ENCODE measurements around the gene CCNT2. TPM values are rescaled to one million over a fixed set of nuclear protein-coding genes. Genes with fewer than 3 reads are reported as not detected.

The CCNT2 gene
- total RNA-seq, 1 experiment from 2014 or later = 32.6 TPM

DNA sequence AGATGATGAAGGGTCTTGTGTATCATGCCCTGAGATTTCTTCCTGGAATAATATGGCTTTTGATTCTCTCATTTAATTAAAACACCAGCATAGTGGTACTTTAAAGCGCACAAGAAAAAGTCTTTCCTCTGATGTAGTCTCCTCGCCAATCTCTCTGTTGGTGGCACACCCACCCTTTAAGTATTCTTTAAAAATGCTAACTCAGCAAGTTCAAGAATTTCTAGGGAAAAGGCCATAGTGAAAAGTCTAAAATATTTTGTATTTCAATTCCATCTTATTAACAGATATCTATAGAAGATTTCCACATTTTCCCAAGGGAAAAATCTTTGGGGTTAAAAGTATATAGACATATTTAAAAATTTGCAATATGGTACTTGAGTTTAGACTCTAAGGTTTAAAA, 45.5 kb upstream of the CCNT2 start:
- DNase-seq (ENCODE audit: low read depth, low spot score) = no peak
- Histone ChIP-seq H3K9me2 (ENCODE audit: insufficient read depth) (no peaks in the 10 kb centered on the region), H3K27me3 (ENCODE audit: insufficient read depth, low read length) (no peaks in the 10 kb centered on the region), H3K27ac (ENCODE audit: low read depth, low read length) (no peak overlapping the region), H3K4me2 (ENCODE audit: low read length) (no peak overlapping the region), H4K20me1 (ENCODE audit: insufficient read depth) (no peaks in the 10 kb centered on the region), H3K36me3 (ENCODE audit: control insufficient read depth in 1 of 2, insufficient read depth in 2 of 2, low read length in 2 of 2) (no peaks in the 10 kb centered on the region; a peak in 1 of 4 replicates), H2AFZ (ENCODE audit: low read depth, low read length, poor library complexity, severe bottlenecking) (no peak overlapping the region), H3K9ac (ENCODE audit: low read length) (no peak overlapping the region), H3K4me3 (replicated peaks in 1 of 2; ENCODE audit: low read depth in 1 of 2, low read length in 2 of 2) (no peak overlapping the region), H3K9me3 (ENCODE audit: control insufficient read depth in 1 of 2, insufficient read depth in 1 of 2, low read depth in 1 of 2, low read length in 2 of 2) (no peaks in the 10 kb centered on the region), H3K4me1 (ENCODE audit: control insufficient read depth in 1 of 2, insufficient read depth in 2 of 2, low read length in 2 of 2) (no peaks in the 10 kb centered on the region), H3K79me2 (ENCODE audit: insufficient read depth, low read length) (no peaks in the 10 kb centered on the region)
- ChIA-PET RAD21 (ENCODE audit: low non-redundant PET in 1 of 2, low total read pairs in 2 of 2, uncharacterized antibody in 2 of 2, unreplicated experiment in 2 of 2) (no interaction called here), POLR2A (no interaction called here), CTCF (no interaction called here)
- TF ChIP-seq, protein P1, sequence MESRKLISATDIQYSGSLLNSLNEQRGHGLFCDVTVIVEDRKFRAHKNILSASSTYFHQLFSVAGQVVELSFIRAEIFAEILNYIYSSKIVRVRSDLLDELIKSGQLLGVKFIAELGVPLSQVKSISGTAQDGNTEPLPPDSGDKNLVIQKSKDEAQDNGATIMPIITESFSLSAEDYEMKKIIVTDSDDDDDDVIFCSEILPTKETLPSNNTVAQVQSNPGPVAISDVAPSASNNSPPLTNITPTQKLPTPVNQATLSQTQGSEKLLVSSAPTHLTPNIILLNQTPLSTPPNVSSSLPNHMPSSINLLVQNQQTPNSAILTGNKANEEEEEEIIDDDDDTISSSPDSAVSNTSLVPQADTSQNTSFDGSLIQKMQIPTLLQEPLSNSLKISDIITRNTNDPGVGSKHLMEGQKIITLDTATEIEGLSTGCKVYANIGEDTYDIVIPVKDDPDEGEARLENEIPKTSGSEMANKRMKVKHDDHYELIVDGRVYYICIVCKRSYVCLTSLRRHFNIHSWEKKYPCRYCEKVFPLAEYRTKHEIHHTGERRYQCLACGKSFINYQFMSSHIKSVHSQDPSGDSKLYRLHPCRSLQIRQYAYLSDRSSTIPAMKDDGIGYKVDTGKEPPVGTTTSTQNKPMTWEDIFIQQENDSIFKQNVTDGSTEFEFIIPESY (IDR thresholded peaks at IDR 0.05; ENCODE audit: extremely low read depth, insufficient replicate concordance, low read length) = no peak
- no peak for TF ChIP-seq MAX (IDR thresholded peaks at IDR 0.05)
- TF ChIP-seq EZH2 (IDR thresholded peaks at IDR 0.05) = no peak
- no peak for TF ChIP-seq EGR1 (IDR thresholded peaks at IDR 0.05; ENCODE audit: low read depth)
- no peak for TF ChIP-seq YY1 (IDR thresholded peaks at IDR 0.05; ENCODE audit: extremely low read depth, insufficient replicate concordance, low read depth, low read length)
- TF ChIP-seq FOSL1 (IDR thresholded peaks at IDR 0.05; ENCODE audit: low read depth) = no peak
- no peak for TF ChIP-seq ATF3 (IDR thresholded peaks at IDR 0.05)
- TF ChIP-seq ZFX (IDR thresholded peaks at IDR 0.05) = no peak
- TF ChIP-seq RAD21 (IDR thresholded peaks at IDR 0.05; ENCODE audit: low read depth) = no peak
- TF ChIP-seq SP1 (IDR thresholded peaks at IDR 0.05; ENCODE audit: low read depth) = no peak
- TF ChIP-seq EZH2phosphoT487 (IDR thresholded peaks at IDR 0.05; ENCODE audit: borderline replicate concordance) = no peak
- no peak for TF ChIP-seq TCF7L2 (IDR thresholded peaks at IDR 0.05; ENCODE audit: borderline replicate concordance, extremely low read depth, insufficient read depth, insufficient read length)
- TF ChIP-seq CTCF (IDR thresholded peaks at IDR 0.05 in 2 of 3, conservative IDR thresholded peaks at IDR 0.05 in 1 of 3; ENCODE audit: borderline replicate concordance in 1 of 3, insufficient read depth in 1 of 3, low read depth in 2 of 3, low read length in 2 of 3) = no peak
- no peak for TF ChIP-seq ZNF274 (IDR thresholded peaks at IDR 0.05; ENCODE audit: low read depth, low read length)
- no peak for TF ChIP-seq CEBPB (IDR thresholded peaks at IDR 0.05; ENCODE audit: low read depth)
- TF ChIP-seq POLR2A (IDR thresholded peaks at IDR 0.05; ENCODE audit: borderline replicate concordance, extremely low read depth, insufficient read depth, insufficient read length) = no peak
- no TSS peak for BruUV-seq (replicated peaks)
- no peak for ATAC-seq
- intact Hi-C loops (cut with micrococcal nuclease) = no loop called here
